Measurements from ENCODE around the gene CENPO.
A peak's percentile ranks its signal among the peaks of the same experiment; 100 is the strongest.

CENPO gene

DNA sequence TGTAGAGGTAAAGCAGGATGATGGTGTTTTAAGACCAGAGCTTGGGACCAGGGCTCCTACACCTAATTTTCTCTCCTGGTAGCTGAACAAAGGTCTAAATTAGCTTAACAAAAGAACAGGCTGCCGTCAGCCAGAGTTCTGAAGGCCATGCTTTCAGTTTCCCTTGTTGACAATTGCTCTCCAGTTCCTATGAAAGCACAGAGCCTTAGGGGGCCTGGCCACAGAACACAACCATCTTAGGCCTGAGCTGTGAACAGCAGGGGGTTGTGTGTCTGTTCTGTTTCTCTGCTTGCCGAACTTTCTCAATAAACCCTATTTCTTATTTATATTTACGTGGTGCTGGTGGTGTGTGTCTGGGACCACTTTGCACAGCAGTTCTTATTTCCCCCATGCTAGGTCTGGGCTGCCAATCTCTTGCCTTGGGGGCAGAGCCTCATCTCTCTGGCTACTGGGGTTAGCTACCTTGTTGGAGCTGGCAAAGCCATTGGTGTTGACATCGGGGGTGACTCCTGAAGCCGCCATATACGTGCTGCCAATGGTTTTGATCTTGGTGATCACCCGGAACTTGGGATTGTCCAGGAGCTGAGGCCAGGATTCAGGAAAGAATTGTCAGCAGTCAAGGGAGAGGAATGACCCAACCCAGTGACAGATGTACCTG is 29.0 kb downstream of the CENPO start:
- H3K4me1 ChIP-seq (ENCODE audit: control insufficient read depth, insufficient read depth, low read length), result peaks cover 14% of the 10 kb centered on the region; the same call in 1 of the 2 replicates
- no peak overlapping the region for H3K27ac ChIP-seq (ENCODE audit: low read length)

DNA sequence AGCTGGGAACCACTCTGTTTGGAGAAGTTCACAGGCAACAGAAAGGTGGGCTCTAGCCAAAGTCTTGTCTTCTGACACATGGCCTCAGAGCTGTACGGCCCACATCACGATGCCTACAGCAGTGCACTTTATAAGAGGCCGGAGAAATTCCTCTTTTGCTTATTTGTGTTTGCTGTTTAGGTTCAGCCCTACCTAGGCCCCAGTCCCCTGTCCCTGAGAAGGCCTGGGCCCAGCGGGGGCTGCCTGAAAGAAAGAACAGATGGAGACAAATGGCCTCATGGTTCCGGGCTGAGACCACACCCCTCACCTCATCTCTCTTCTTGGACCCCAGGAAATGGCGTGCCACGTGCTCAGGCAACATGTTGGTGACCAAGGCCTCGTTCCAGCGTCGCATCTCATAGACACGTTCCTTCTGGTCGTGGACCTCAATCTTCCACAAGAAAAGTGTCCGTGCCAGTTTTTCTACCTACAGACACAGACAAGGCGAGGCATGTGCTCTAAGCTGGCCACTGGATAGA is 30.9 kb downstream of the CENPO start:
- H3K27ac ChIP-seq (ENCODE audit: low read length), result no peak overlapping the region
- H3K9me3 ChIP-seq (ENCODE audit: control insufficient read depth, insufficient read depth, low read length), result no peaks in the 10 kb centered on the region
- WGBS (ENCODE audit: insufficient coverage, insufficient read length), result no CpG with 5 or more reads among the region's 14 CpGs
- H3K27me3 ChIP-seq (ENCODE audit: control insufficient read depth, insufficient read depth, low read length), result no peaks in the 10 kb centered on the region
- peaks cover 7% of the 10 kb centered on the region for H3K36me3 ChIP-seq (ENCODE audit: control insufficient read depth, insufficient read depth, low read length)
- H3K4me3 ChIP-seq (ENCODE audit: low read length), result no peak overlapping the region
- DNase-seq (ENCODE audit: low read depth, low spot score), result no peak
- peaks cover 15% of the 10 kb centered on the region; the same call in 1 of the 2 replicates for H3K4me1 ChIP-seq (ENCODE audit: control insufficient read depth, insufficient read depth, low read length)

More for the DNA sequence above, 29.0 kb downstream of the CENPO start:
- no peaks in the 10 kb centered on the region for H3K9me3 ChIP-seq (ENCODE audit: control insufficient read depth, insufficient read depth, low read length)
- H3K36me3 ChIP-seq (ENCODE audit: control insufficient read depth, insufficient read depth, low read length), result peaks cover 10% of the 10 kb centered on the region
- H3K27me3 ChIP-seq (ENCODE audit: control insufficient read depth, insufficient read depth, low read length), result no peaks in the 10 kb centered on the region
- DNase-seq (ENCODE audit: low read depth, low spot score), result peak; percentile 79
- no peak overlapping the region for H3K4me3 ChIP-seq (ENCODE audit: low read length)
- WGBS (ENCODE audit: insufficient coverage, insufficient read length), result no CpG with 5 or more reads among the region's 7 CpGs

DNA sequence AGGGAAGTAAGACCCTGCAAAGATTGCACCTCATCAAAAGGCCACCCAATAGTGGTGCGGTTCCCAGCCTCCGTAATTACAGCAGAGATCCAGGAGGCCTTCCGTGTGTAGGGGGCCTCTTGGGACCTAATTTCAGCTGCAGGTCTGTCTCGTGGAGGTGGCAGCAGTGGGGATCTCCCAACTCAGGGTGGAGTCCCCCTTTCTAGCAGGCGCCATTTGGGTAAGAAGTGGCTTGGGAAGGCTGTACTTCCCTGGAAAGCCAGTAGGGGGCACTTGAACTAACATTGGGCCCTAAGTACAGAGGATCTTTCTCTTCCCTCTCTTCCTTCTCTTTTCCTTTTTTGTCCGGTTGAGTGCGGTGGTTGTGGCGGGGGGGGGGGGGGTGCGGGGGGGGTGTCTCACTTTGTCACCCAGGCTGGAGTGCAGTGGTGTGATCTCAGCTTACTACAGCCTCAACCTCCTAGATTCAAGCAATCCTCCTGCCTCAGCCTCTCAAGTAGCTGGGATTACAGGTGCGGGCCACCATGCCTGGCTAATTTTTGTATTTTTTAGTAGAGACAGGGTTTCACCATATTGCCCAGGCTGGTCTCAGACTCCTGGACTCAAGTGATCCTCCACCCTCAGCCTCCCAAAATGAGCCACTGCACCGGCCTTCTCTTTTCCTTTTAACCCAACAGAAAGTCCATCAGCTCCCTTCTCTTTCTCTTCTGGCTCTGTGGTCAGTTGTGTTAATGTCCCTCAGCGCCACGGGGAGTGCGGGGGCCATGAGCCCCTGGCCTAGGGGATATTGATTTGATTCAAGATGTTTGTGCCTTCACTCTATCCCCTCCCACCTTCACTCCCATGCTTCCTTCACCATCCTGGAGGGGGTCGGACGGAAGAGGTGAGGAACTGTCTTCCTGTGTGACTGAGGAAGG is 32.0 kb downstream of the CENPO start:
- no peak overlapping the region for H3K4me3 ChIP-seq (ENCODE audit: low read length)
- H3K27me3 ChIP-seq (ENCODE audit: control insufficient read depth, insufficient read depth, low read length), result no peaks in the 10 kb centered on the region
- peaks cover 15% of the 10 kb centered on the region; the same call in 1 of the 2 replicates for H3K4me1 ChIP-seq (ENCODE audit: control insufficient read depth, insufficient read depth, low read length)
- H3K36me3 ChIP-seq (ENCODE audit: control insufficient read depth, insufficient read depth, low read length), result no peaks in the 10 kb centered on the region; the same call in 1 of the 2 replicates
- no CpG with 5 or more reads among the region's 16 CpGs for whole genome bisulfite sequencing (ENCODE audit: insufficient coverage, insufficient read length)
- no peaks in the 10 kb centered on the region for H3K9me3 ChIP-seq (ENCODE audit: control insufficient read depth, insufficient read depth, low read length)
- H3K27ac ChIP-seq (ENCODE audit: low read length), result no peak overlapping the region
- no peak for DNase-seq (ENCODE audit: low read depth, low spot score)

DNA sequence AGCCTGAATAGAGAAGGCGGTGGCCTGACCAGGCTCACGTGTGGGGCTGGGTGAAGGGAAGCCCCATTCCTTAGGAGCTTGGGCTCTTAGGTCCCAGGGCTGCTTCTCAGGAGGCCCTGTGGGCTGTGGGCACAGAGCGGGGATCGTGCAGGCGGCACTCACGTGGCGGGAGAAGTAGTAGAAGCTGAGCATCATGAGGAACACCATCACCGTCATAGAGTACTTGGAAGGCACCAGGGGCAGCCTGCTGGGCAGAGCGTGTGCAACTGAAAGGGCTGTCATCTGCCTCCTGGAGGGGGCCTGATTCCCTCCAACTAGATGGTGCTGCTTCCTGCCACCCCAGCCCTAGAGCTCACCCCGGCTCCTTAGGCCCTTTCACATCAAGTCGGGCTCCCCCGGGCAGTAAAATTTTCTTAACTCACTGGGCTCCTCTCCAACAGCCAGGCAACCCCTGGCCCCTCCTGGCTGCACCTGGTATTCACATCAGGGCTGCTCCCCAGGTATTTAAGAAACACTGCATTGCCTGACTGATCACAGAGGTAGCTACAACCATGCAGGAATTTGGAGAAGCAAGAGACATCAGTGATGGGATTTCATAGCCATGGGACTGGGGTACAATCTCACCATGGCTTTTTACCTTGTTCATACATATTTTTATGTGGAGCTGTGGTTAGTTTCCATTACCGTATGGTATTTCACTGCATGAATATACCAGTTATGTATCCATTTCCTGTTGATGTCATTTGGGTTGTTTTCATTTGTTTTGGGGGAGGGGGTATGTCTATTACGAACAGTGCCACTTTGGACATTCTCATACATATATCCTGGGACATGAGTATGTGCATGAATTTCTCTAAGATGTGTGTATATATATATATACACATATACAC is 32.9 kb downstream of the CENPO start:
- Histone ChIP-seq H3K27ac (ENCODE audit: low read length) (no peak overlapping the region), H3K36me3 (ENCODE audit: control insufficient read depth, insufficient read depth, low read length) (no peaks in the 10 kb centered on the region; the same call in 1 of the 2 replicates), H3K27me3 (ENCODE audit: control insufficient read depth, insufficient read depth, low read length) (no peaks in the 10 kb centered on the region), H3K4me1 (ENCODE audit: control insufficient read depth, insufficient read depth, low read length) (peaks cover 13% of the 10 kb centered on the region; the same call in 1 of the 2 replicates), H3K9me3 (ENCODE audit: control insufficient read depth, insufficient read depth, low read length) (no peaks in the 10 kb centered on the region), H3K4me3 (ENCODE audit: low read length) (no peak overlapping the region)
- no peak for DNase-seq (ENCODE audit: low read depth, low spot score)
- WGBS (ENCODE audit: insufficient coverage, insufficient read length), result no CpG with 5 or more reads among the region's 14 CpGs

DNA sequence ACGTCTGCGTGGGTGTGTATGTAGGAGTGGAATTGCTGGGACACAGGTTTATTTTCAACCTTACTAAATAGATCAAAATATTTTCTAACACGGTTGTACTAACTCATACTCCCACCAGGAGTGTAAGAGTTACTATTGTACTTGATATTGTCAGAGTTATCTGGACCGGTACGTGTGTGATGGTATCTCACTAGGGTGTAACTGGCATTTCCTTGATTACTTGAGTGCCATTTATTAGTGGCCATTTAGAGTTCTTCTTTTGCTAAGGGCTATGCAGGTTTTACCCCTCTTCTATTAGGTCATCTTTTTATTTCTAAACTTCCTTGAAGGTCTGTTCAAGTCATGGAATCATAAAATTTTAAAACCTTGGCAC is 33.5 kb downstream of the CENPO start:
- H3K27me3 ChIP-seq (ENCODE audit: control insufficient read depth, insufficient read depth, low read length), result no peaks in the 10 kb centered on the region
- no peak overlapping the region for H3K27ac ChIP-seq (ENCODE audit: low read length)
- no peak overlapping the region for H3K4me3 ChIP-seq (ENCODE audit: low read length)
- WGBS (ENCODE audit: insufficient coverage, insufficient read length), result no CpG with 5 or more reads among the region's 5 CpGs
- no peak for DNase-seq (ENCODE audit: low read depth, low spot score)
- H3K36me3 ChIP-seq (ENCODE audit: control insufficient read depth, insufficient read depth, low read length), result no peaks in the 10 kb centered on the region; the same call in 1 of the 2 replicates
- peaks cover 8% of the 10 kb centered on the region; the same call in 1 of the 2 replicates for H3K4me1 ChIP-seq (ENCODE audit: control insufficient read depth, insufficient read depth, low read length)
- no peaks in the 10 kb centered on the region for H3K9me3 ChIP-seq (ENCODE audit: control insufficient read depth, insufficient read depth, low read length)

DNA sequence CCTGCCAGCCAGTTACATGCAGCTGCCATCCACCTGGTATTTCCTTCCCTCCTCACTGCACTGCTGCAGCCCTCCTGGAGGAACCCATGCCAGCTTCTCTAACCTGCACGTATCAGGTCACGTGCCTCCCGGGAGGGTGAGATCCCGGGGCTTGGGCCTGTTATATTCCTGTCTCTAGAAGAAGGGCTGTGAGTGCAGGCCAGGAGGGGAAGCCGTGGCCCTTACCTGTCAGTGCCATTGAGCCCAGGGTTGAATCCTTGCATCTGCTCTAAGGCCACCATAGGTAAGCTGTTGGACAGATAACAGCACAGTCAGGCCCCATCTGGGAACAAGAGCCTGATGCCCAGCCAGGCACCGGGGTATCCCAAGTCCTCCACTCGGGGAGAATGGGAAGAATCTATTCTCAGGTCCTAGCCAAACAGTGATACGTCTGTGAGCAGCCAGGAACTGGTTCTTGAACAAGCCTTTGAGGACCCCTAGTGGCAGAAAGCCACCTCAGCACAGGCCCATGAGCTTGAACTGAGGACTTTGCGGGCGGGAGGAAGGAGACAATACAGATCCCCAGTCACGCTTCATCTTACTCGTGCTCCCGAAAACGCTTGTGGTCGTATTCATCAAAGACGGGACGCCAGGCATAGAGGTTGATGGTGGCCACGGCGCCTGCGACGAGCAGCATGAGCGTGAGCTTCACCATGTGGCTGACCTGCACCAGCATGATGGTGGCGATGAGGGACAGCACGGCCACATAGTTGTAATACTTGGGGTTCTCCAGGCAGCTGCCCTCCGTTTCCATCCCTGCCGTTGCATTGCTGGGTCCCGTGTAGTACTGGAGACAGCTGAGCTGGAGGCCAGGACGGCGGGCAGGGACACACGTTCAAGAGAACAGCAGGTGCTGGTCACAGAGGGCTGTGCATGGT is 34.4 kb downstream of the CENPO start:
- Histone ChIP-seq H3K9me3 (ENCODE audit: control insufficient read depth, insufficient read depth, low read length) (no peaks in the 10 kb centered on the region), H3K4me3 (ENCODE audit: low read length) (no peak overlapping the region), H3K27me3 (ENCODE audit: control insufficient read depth, insufficient read depth, low read length) (no peaks in the 10 kb centered on the region), H3K4me1 (ENCODE audit: control insufficient read depth, insufficient read depth, low read length) (peaks cover 4% of the 10 kb centered on the region), H3K36me3 (ENCODE audit: control insufficient read depth, insufficient read depth, low read length) (no peaks in the 10 kb centered on the region; the same call in 1 of the 2 replicates), H3K27ac (ENCODE audit: low read length) (no peak overlapping the region)
- WGBS (ENCODE audit: insufficient coverage, insufficient read length), result no CpG with 5 or more reads among the region's 30 CpGs
- DNase-seq (ENCODE audit: low read depth, low spot score), result peak; percentile 90

DNA sequence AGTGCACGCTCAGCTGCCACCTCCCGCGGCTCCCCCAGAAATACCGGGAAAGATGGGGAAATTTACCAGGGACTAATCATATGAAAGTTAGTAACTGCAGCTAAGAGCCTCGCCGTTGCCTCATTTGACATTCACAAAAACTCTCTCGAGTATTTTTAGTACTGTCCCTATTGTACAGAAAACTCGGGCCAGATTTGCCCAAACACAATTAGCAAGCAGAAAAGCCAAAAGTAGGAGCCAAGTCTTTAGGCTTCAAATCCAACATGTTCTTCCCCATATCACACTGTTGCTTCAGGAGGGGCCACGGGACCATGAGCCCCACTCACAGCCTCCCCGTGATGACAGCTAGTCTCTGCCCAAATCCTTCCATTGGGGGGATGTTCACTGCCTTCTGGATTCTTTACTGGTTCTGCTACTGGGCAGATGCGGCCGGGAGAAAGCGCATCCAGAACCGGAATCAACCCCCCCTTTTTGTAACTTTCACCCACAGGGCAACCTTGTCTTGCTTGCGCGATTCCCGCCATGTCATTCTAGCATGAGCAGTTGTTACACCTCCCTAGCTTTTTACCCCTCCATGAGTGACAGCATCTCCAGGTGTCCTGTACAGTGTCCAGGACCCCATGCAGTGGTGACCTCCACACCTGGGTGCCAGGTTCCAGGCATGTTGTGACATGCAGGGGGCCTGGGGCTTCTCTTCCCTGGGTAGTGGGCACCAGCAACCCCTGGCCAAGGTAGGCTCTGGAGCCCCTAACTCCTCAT is 35.2 kb downstream of the CENPO start:
- no CpG with 5 or more reads among the region's 17 CpGs for WGBS (ENCODE audit: insufficient coverage, insufficient read length)
- no peak overlapping the region for H3K27ac ChIP-seq (ENCODE audit: low read length)
- H3K36me3 ChIP-seq (ENCODE audit: control insufficient read depth, insufficient read depth, low read length), result no peaks in the 10 kb centered on the region; the same call in 1 of the 2 replicates

DNA sequence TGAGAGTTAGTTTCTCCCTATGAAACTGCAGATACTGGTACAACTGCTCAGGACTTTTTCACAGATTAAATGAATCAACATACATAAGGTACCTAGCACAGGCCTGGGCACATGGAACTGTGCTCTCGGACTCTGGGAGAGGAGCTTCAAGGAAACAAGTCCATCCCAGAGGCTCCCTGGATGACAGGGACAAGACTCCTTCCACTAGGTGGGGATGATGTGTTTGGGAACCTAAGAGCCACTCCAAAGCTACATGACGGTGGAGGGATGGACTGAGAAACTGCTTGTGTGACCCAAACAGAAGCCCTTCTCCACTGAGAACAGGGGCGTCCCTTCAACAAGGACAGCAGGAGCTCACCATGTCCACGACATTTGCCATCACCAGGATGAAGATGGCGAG is 37.1 kb downstream of the CENPO start:
- no peaks in the 10 kb centered on the region for H3K36me3 ChIP-seq (ENCODE audit: control insufficient read depth, insufficient read depth, low read length)
- H3K27me3 ChIP-seq (ENCODE audit: control insufficient read depth, insufficient read depth, low read length), result no peaks in the 10 kb centered on the region
- no peak overlapping the region for H3K4me3 ChIP-seq (ENCODE audit: low read length)
- no peaks in the 10 kb centered on the region for H3K9me3 ChIP-seq (ENCODE audit: control insufficient read depth, insufficient read depth, low read length)
- peaks cover 5% of the 10 kb centered on the region for H3K4me1 ChIP-seq (ENCODE audit: control insufficient read depth, insufficient read depth, low read length)
- no peak for DNase-seq (ENCODE audit: low read depth, low spot score)
- WGBS (ENCODE audit: insufficient coverage, insufficient read length), result no CpG with 5 or more reads among the region's 5 CpGs
- no peak overlapping the region for H3K27ac ChIP-seq (ENCODE audit: low read length)

More for the DNA sequence above, 35.2 kb downstream of the CENPO start:
- no peak for DNase-seq (ENCODE audit: low read depth, low spot score)
- Histone ChIP-seq H3K4me3 (ENCODE audit: low read length) (no peak overlapping the region), H3K27me3 (ENCODE audit: control insufficient read depth, insufficient read depth, low read length) (no peaks in the 10 kb centered on the region), H3K9me3 (ENCODE audit: control insufficient read depth, insufficient read depth, low read length) (no peaks in the 10 kb centered on the region), H3K4me1 (ENCODE audit: control insufficient read depth, insufficient read depth, low read length) (peaks cover 5% of the 10 kb centered on the region)

DNA sequence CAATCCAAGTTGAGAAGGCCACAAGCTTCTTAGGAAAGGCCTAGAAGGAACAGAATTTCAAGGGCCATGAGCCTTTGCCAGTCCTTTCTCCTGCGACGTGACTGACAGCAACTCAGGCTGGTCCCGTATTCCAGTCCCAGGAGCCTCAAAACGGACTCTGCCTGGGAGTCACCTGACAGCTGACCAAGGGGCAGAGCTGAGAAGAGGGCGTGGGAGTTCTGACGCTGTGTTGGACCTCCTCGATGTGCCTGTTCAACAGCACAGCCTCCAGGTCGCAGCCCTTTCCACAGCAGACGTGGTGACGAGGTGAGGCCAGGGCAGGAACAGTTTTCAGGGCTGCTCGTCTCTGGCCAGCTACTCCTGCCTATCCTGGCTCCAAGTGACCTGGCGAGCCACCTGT is 37.6 kb downstream of the CENPO start:
- no peak for DNase-seq (ENCODE audit: low read depth, low spot score)
- no peaks in the 10 kb centered on the region for H3K9me3 ChIP-seq (ENCODE audit: control insufficient read depth, insufficient read depth, low read length)
- no peaks in the 10 kb centered on the region for H3K27me3 ChIP-seq (ENCODE audit: control insufficient read depth, insufficient read depth, low read length)
- WGBS (ENCODE audit: insufficient coverage, insufficient read length), result no CpG with 5 or more reads among the region's 12 CpGs
- no peak overlapping the region for H3K27ac ChIP-seq (ENCODE audit: low read length)
- peaks cover 5% of the 10 kb centered on the region for H3K4me1 ChIP-seq (ENCODE audit: control insufficient read depth, insufficient read depth, low read length)
- no peak overlapping the region for H3K4me3 ChIP-seq (ENCODE audit: low read length)
- no peaks in the 10 kb centered on the region for H3K36me3 ChIP-seq (ENCODE audit: control insufficient read depth, insufficient read depth, low read length)

Measured in iPS DF 6.9 (cell line).